ENCODE measurements around the gene MYO6.

MYO6 gene

DNA sequence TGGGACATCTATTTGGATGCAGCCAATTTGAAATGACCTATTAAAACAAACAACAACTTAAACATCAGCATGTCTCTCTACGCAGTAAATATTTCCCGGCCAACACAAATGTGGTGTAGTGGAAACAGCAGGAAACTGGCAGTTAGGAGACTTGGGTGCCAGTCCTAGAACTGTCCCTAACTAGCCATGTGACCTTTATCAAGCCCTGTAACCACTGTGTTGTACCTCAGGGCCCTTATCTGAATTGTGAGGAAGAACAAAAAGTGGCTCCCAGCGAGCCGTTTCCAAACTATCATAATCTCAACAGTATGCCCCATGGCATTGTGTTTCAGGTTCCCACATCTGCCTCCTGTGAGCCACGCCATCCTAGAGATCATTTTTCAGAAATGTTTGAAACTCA, 198.9 kb downstream of the MYO6 start:
- DNase-seq (ENCODE audit: low spot score): no peak

DNA sequence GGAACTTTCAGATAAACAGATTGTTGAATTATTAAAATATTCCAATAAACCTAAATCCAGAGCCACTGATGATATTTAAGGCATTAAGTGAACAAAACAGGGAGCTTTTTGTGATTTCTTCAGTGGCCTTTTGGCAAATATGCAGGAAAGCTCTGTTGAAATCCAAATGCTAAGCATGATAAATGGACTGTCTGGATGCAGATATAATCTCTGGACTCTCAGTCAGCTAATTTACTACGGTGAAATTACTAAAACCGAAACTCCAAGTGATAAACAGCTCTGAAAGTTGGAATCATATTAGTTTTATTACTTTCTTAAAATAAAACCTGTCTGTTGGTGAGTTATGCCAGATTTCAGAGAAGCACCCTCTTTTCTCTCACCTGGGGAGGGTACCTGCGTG, 203.1 kb downstream of the MYO6 start:
- DNase-seq (ENCODE audit: low spot score): no peak

DNA sequence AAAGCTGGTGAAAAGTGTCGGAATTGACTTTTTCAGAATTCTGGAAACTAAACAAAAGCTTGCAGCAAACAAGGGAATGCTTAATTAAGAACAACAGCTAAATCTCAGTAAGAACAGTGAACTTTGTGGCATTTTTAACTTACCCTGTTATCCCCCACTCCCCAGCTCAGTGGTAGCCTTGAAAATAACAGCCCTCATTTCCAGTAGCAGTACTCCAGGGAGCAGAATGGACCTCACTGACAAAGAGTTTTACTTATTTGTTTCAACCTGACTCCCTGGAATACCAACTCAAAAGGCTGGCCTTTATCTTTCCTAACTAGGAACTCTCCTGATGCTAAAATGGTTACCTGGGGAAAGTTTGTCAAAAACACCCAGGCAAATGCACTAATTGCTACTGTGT, 214.5 kb downstream of the MYO6 start:
- no peak for DNase-seq (ENCODE audit: low spot score)

DNA sequence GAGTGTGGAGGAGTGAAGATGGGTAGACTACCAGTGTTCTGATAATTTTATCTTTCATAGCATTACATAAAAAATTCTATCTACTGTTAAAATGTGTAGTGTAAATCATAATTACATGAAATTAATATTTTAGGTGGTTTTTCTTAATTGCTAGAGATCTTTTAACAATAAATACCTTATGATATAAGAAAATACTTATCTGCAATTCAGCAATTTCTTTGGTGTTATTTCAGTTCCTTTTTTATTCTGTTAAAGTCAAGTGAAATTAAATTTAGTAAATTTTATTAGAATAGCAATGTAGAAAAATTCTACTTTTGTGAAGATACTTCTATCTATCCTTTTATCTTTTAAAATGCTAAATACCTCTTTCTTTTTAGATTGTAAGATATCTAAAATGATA, 219.1 kb downstream of the MYO6 start:
- DNase-seq (ENCODE audit: low spot score): no peak

Measured in kidney capillary endothelial cell (primary cell).